Astrocyte (in vitro differentiated cells and primary cell): ENCODE measurements around the gene TRAPPC12. TPM values are rescaled to one million over a fixed set of nuclear protein-coding genes. Genes with fewer than 3 reads are reported as not detected.

Source experiments
- DNase-seq: peaks from one replicate; pipeline ENCODE4 v3.0.0-alpha.2; 2010; ENCODE audit warnings: low read depth
- FAIRE-seq: peaks from 2 replicates; lab custom pipeline; 2011; peaks lifted over from hg19 to GRCh38; lab: Jason Lieb, UNC
- H2AFZ ChIP-seq: 2 replicates; pipeline ENCODE4 v1.6.0; 2012; ENCODE audit warnings: low read depth, low read length, inconsistent platforms
- H3K27ac ChIP-seq: 2 replicates; pipeline ENCODE4 v1.5.1; 2011; ENCODE audit warnings: low read depth, low read length, inconsistent platforms
- H3K27me3 ChIP-seq: 2 replicates; pipeline ENCODE4 v1.6.0; 2011; ENCODE audit warnings: low read length, inconsistent platforms; ENCODE audit not compliant: insufficient read depth
- H3K36me3 ChIP-seq: 2 replicates; pipeline ENCODE4 v1.5.1; 2011; ENCODE audit warnings: low read length, inconsistent platforms; ENCODE audit not compliant: insufficient read depth
- H3K4me1 ChIP-seq: 2 replicates; pipeline ENCODE4 v1.5.1; 2011; ENCODE audit warnings: low read length, inconsistent platforms; ENCODE audit not compliant: insufficient read depth
- H3K4me2 ChIP-seq: 2 replicates; pipeline ENCODE4 v1.6.0; 2012; ENCODE audit warnings: low read length, inconsistent platforms
- H3K4me3 ChIP-seq: 2 replicates; pipeline ENCODE4 v1.5.1; 2011; ENCODE audit warnings: low read depth, mild to moderate bottlenecking, low read length, inconsistent platforms; ENCODE audit not compliant: insufficient read depth
- H3K79me2 ChIP-seq: 2 replicates; pipeline ENCODE4 v1.6.0; 2012; ENCODE audit warnings: mild to moderate bottlenecking, low read length, inconsistent platforms; ENCODE audit not compliant: insufficient read depth
- H3K9ac ChIP-seq: 2 replicates; pipeline ENCODE4 v1.6.0; 2012; ENCODE audit warnings: mild to moderate bottlenecking, low read length, inconsistent platforms
- H3K9me3 ChIP-seq: 2 replicates; pipeline ENCODE4 v1.5.1; 2012; ENCODE audit warnings: low read depth, mild to moderate bottlenecking, low read length, inconsistent platforms; ENCODE audit not compliant: insufficient read depth
- H4K20me1 ChIP-seq: 2 replicates; pipeline ENCODE4 v1.6.0; 2012; ENCODE audit warnings: low read length, inconsistent platforms; ENCODE audit not compliant: insufficient read depth
- H3K27ac Mint-ChIP-seq: one replicate; pipeline ENCODE4 v1.8.0; 2021; ENCODE audit warnings: mild to moderate bottlenecking, mixed read lengths; ENCODE audit not compliant: unreplicated experiment
- H3K27me3 Mint-ChIP-seq: one replicate; pipeline ENCODE4 v1.8.0; 2021; ENCODE audit warnings: low read depth, mixed read lengths; ENCODE audit not compliant: unreplicated experiment
- H3K36me3 Mint-ChIP-seq: one replicate; pipeline ENCODE4 v1.8.0; 2021; ENCODE audit warnings: low read depth, mixed read lengths; ENCODE audit not compliant: unreplicated experiment
- H3K4me1 Mint-ChIP-seq: one replicate; pipeline ENCODE4 v1.8.0; 2021; ENCODE audit warnings: low read depth, mixed read lengths; ENCODE audit not compliant: unreplicated experiment
- H3K4me3 Mint-ChIP-seq: one replicate; pipeline ENCODE4 v1.8.0; 2021; ENCODE audit warnings: mild to moderate bottlenecking, moderate library complexity, mixed read lengths; ENCODE audit not compliant: unreplicated experiment
- H3K9me3 Mint-ChIP-seq: one replicate; pipeline ENCODE4 v1.8.0; 2021; ENCODE audit warnings: mild to moderate bottlenecking, mixed read lengths; ENCODE audit not compliant: unreplicated experiment
- EZH2 ChIP-seq: IDR thresholded peaks from 2 replicates; pipeline ENCODE4 v1.6.1; 2012; ENCODE audit warnings: mild to moderate bottlenecking, low read length, inconsistent platforms; ENCODE audit not compliant: insufficient read depth
- total RNA-seq: library from RNA; stranded (reverse); gene quantifications from 2 replicates; pipeline ENCODE4 v1.2.1, GENCODE V29; 2021
- TF ChIP-seq, protein P1 (sequence below): IDR thresholded peaks from 2 replicates; pipeline ENCODE4 v1.5.1; 2011; ENCODE audit warnings: low read depth, mild to moderate bottlenecking, inconsistent platforms, low read length, moderate library complexity; ENCODE audit not compliant: insufficient read depth

The TRAPPC12 gene
- total RNA-seq, 1 donor from 2014 or later, result 62.1 TPM

DNA sequence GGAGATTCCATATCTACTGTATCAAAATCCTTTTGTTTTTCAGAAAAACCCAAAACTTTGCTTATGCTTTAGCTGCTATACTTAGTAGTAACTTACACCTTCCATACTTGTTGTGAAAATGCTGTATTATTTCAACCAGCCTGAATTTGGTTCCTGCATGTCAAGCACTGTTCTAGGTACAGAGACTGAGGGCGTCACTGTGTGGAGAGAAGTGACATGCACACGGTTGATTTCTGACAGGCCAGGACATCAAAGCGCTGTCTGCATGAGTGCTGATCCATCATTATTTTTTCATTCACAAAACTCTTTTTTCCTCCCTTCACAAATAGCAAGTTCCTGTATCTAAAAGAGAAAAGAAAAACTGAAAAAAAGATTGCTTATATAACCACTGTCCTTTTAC, 31.6 kb downstream of the TRAPPC12 start:
- H3K4me1 ChIP-seq, result no peaks in the 10 kb centered on the region
- H3K27me3 ChIP-seq, result no peaks in the 10 kb centered on the region
- H3K9ac ChIP-seq, result no peak overlapping the region
- H3K4me1 Mint-ChIP-seq, result no peaks in the 10 kb centered on the region
- peaks cover 29% of the 10 kb centered on the region for H3K79me2 ChIP-seq
- H3K27ac ChIP-seq, result no peak overlapping the region
- FAIRE-seq (no peak), DNase-seq (no peak)
- peaks cover 9% of the 10 kb centered on the region for H4K20me1 ChIP-seq
- H3K4me2 ChIP-seq, result no peak overlapping the region
- no peak overlapping the region for H2AFZ ChIP-seq
- no peaks in the 10 kb centered on the region for H3K27me3 Mint-ChIP-seq
- H3K9me3 ChIP-seq, result no peaks in the 10 kb centered on the region
- H3K9me3 Mint-ChIP-seq, result no peaks in the 10 kb centered on the region
- peaks cover 8% of the 10 kb centered on the region for H3K36me3 ChIP-seq
- no peak overlapping the region for H3K4me3 Mint-ChIP-seq
- H3K27ac Mint-ChIP-seq, result no peak overlapping the region
- TF ChIP-seq, protein P1, sequence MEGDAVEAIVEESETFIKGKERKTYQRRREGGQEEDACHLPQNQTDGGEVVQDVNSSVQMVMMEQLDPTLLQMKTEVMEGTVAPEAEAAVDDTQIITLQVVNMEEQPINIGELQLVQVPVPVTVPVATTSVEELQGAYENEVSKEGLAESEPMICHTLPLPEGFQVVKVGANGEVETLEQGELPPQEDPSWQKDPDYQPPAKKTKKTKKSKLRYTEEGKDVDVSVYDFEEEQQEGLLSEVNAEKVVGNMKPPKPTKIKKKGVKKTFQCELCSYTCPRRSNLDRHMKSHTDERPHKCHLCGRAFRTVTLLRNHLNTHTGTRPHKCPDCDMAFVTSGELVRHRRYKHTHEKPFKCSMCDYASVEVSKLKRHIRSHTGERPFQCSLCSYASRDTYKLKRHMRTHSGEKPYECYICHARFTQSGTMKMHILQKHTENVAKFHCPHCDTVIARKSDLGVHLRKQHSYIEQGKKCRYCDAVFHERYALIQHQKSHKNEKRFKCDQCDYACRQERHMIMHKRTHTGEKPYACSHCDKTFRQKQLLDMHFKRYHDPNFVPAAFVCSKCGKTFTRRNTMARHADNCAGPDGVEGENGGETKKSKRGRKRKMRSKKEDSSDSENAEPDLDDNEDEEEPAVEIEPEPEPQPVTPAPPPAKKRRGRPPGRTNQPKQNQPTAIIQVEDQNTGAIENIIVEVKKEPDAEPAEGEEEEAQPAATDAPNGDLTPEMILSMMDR, result no peak
- no peak for TF ChIP-seq EZH2
- peaks cover 12% of the 10 kb centered on the region for H3K36me3 Mint-ChIP-seq
- H3K4me3 ChIP-seq, result no peak overlapping the region

DNA sequence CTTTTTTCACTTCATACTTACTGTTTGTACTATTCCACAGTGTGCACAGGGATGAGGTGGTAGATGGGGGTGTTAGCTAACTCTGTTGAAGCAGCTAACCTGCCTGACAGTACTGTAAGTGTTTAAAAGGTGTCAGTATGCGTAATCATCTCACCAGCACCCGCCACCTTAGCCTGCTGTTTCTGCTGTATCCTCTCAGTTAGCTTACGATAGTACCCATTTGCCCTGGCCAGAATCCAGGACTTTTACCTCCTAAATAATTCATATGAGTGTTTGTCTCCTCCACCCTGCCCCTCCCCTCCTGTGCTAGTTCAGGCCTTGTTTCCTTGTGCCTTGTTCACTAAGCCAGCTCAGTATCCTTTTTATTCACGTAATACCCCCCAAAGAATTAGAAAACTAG, 34.2 kb downstream of the TRAPPC12 start:
- Mint-ChIP-seq H3K4me1 (no peaks in the 10 kb centered on the region), H3K4me3 (no peak overlapping the region), H3K27ac (no peak overlapping the region), H3K9me3 (no peaks in the 10 kb centered on the region), H3K27me3 (no peaks in the 10 kb centered on the region), H3K36me3 (peaks cover 12% of the 10 kb centered on the region)
- no peak overlapping the region for H3K4me2 ChIP-seq
- H3K79me2 ChIP-seq, result peaks cover 16% of the 10 kb centered on the region
- no peak overlapping the region for H3K4me3 ChIP-seq
- H3K4me1 ChIP-seq, result no peaks in the 10 kb centered on the region
- H3K27ac ChIP-seq, result no peak overlapping the region
- no peak overlapping the region for H2AFZ ChIP-seq
- peaks cover 9% of the 10 kb centered on the region for H4K20me1 ChIP-seq
- H3K9me3 ChIP-seq, result no peaks in the 10 kb centered on the region
- H3K36me3 ChIP-seq, result peaks cover 4% of the 10 kb centered on the region
- DNase-seq, result no peak
- no peak for TF ChIP-seq EZH2
- TF ChIP-seq, protein P1, result no peak
- no peak for FAIRE-seq
- H3K9ac ChIP-seq, result no peak overlapping the region
- no peaks in the 10 kb centered on the region for H3K27me3 ChIP-seq

GRCh38 chr2:3414133-3414860, 34.8 kb downstream of the TRAPPC12 start:
- Mint-ChIP-seq H3K4me3 (no peak overlapping the region), H3K27ac (no peak overlapping the region), H3K27me3 (no peaks in the 10 kb centered on the region), H3K36me3 (peaks cover 12% of the 10 kb centered on the region), H3K9me3 (no peaks in the 10 kb centered on the region), H3K4me1 (no peaks in the 10 kb centered on the region)
- Histone ChIP-seq H4K20me1 (peaks cover 11% of the 10 kb centered on the region), H3K4me1 (no peaks in the 10 kb centered on the region), H3K4me3 (no peak overlapping the region), H3K27me3 (no peaks in the 10 kb centered on the region), H3K27ac (no peak overlapping the region), H3K79me2 (peaks cover 10% of the 10 kb centered on the region), H2AFZ (no peak overlapping the region), H3K4me2 (no peak overlapping the region), H3K9me3 (no peaks in the 10 kb centered on the region), H3K36me3 (peaks cover 4% of the 10 kb centered on the region), H3K9ac (no peak overlapping the region)
- DNase-seq (no peak), FAIRE-seq (no peak)
- TF ChIP-seq EZH2, result no peak
- TF ChIP-seq, protein P1, result no peak
